Measurements from ENCODE around the gene COL19A1.

- TF ChIP-seq CTCF (IDR thresholded peaks at IDR 0.05) (no peak), POLR2A (IDR thresholded peaks at IDR 0.05) (no peak)
Measured at GRCh38 chr6:70152786-70153185, 286.4 kb downstream of the COL19A1 start.
